ENCODE results near the gene DUS2.

- no peak for TF ChIP-seq CTCF (conservative IDR thresholded peaks at IDR 0.05; ENCODE audit: low read length)
- no peak for TF ChIP-seq EZH2phosphoT487 (IDR thresholded peaks at IDR 0.05; ENCODE audit: borderline replicate concordance, low read depth, low read length)
These were observed 17.2 kb upstream of the DUS2 start for GRCh38 chr16:68005786-68006286.

Measured in OCI-LY7 (cell line).